ENCODE data around the gene ABLIM3. TPM values are rescaled to one million over a fixed set of nuclear protein-coding genes. Genes with fewer than 3 reads are reported as not detected.

ABLIM3 gene
- total RNA-seq, 1 donor from 2014 or later, result 50.8 TPM

- TF ChIP-seq POLR2A (IDR thresholded peaks at IDR 0.05), result no peak
- no peak for TF ChIP-seq CTCF (IDR thresholded peaks at IDR 0.05)
- no peak for TF ChIP-seq POLR2AphosphoS5 (IDR thresholded peaks at IDR 0.05; ENCODE audit: insufficient read depth in 1 of 2, low read depth in 1 of 2)
- Histone ChIP-seq H3K27ac (no peak overlapping the region), H3K9me3 (no peaks in the 10 kb centered on the region), H3K4me3 (no peak overlapping the region), H3K36me3 (no peaks in the 10 kb centered on the region), H3K4me1 (peaks cover 18% of the 10 kb centered on the region), H3K27me3 (no peaks in the 10 kb centered on the region)
- intact Hi-C loops (cut with DNase I), result no loop called here
- DNase-seq (ENCODE audit: extremely low spot score in 2 of 2), result peak in 1 of 2 donors; percentile 70
Observed at GRCh38 chr5:149210968-149211490, 69.7 kb downstream of the ABLIM3 start.

- intact Hi-C loops (cut with DNase I), result no loop called here
- peak in 1 of 2 donors; percentile 60 for DNase-seq (ENCODE audit: extremely low spot score in 2 of 2)
- TF ChIP-seq POLR2AphosphoS5 (IDR thresholded peaks at IDR 0.05; ENCODE audit: insufficient read depth in 1 of 2, low read depth in 1 of 2), result no peak
- TF ChIP-seq CTCF (IDR thresholded peaks at IDR 0.05), result no peak
- no peak for TF ChIP-seq POLR2A (IDR thresholded peaks at IDR 0.05)
- no peaks in the 10 kb centered on the region for H3K9me3 ChIP-seq
- peaks cover 13% of the 10 kb centered on the region for H3K4me1 ChIP-seq
- H3K36me3 ChIP-seq, result no peaks in the 10 kb centered on the region
- no peak overlapping the region for H3K27ac ChIP-seq
- H3K27me3 ChIP-seq, result no peaks in the 10 kb centered on the region
- no peak overlapping the region for H3K4me3 ChIP-seq
Observed at GRCh38 chr5:149211566-149211965, 70.3 kb downstream of the ABLIM3 start.

GRCh38 chr5:149212198-149212951 lies 71.1 kb downstream of the ABLIM3 start:
- H3K36me3 ChIP-seq, result no peaks in the 10 kb centered on the region
- no peak overlapping the region for H3K27ac ChIP-seq
- peaks cover 6% of the 10 kb centered on the region for H3K4me1 ChIP-seq
- no peaks in the 10 kb centered on the region for H3K9me3 ChIP-seq
- H3K27me3 ChIP-seq, result no peaks in the 10 kb centered on the region
- intact Hi-C loops (cut with DNase I), result no loop called here
- no peak overlapping the region for H3K4me3 ChIP-seq
- DNase-seq (ENCODE audit: extremely low spot score in 2 of 2), result peak in 1 of 2 donors; percentile 83
- TF ChIP-seq CTCF (IDR thresholded peaks at IDR 0.05), result no peak
- TF ChIP-seq POLR2A (IDR thresholded peaks at IDR 0.05), result no peak
- TF ChIP-seq POLR2AphosphoS5 (IDR thresholded peaks at IDR 0.05; ENCODE audit: insufficient read depth in 1 of 2, low read depth in 1 of 2), result no peak

- peak in 1 of 2 donors; percentile 60 for DNase-seq (ENCODE audit: extremely low spot score in 2 of 2)
- Histone ChIP-seq H3K4me3 (no peak overlapping the region), H3K4me1 (peaks cover 6% of the 10 kb centered on the region), H3K36me3 (no peaks in the 10 kb centered on the region), H3K27ac (no peak overlapping the region), H3K9me3 (no peaks in the 10 kb centered on the region), H3K27me3 (no peaks in the 10 kb centered on the region)
- TF ChIP-seq POLR2AphosphoS5 (IDR thresholded peaks at IDR 0.05; ENCODE audit: insufficient read depth in 1 of 2, low read depth in 1 of 2) (no peak), POLR2A (IDR thresholded peaks at IDR 0.05) (no peak), CTCF (IDR thresholded peaks at IDR 0.05) (no peak)
- intact Hi-C loops (cut with DNase I), result no loop called here
Observed at GRCh38 chr5:149213264-149213880, 72.1 kb downstream of the ABLIM3 start.
